ENCODE measurements around the gene BAIAP2L1.

Gene BAIAP2L1

GRCh38 chr7:98266840-98267239 lies 134.1 kb downstream of the BAIAP2L1 start:
- DNase-seq: no peak

DNA sequence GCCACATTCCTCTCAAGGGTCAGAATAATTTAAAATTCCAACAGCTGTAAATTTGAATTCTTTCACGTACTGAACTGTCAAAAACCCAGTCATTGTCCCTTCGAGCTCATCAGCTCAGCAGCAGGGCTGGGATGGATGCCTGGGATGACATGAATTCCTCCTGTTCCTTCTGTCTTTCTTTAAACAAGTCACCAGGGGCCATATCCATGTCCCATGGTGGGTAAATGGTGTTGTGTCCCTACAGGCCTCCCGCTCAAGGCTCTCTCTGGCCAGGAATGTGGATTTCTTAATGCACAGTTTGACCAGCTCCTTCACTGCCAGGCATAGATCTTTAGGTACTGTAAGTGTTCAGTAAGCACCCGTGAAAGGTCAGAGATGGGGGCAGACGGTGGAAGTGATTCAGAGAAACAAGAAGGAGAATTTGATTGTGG lies 135.0 kb downstream of the BAIAP2L1 start:
- DNase-seq: peak; percentile 69

GRCh38 chr7:98257701-98258100 lies 143.2 kb downstream of the BAIAP2L1 start:
- no peak for DNase-seq

DNA sequence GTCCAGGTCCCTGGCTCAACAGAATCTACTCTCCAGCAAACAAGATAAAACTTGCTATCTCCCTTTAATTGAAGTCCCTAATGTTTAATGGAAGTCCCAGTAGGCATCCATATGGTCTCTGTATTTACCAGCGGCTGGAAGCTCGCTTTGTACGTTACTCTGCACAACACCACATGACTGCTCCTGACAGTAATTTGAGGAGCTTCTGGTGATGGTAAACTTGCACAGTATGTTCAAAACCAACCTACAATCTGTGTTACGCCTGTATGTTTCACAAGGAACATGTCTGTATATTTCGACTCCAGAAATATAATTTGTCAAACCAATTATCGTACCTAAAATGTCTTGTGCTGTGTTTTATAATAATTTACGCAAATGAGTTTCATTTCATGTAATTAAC lies 144.5 kb downstream of the BAIAP2L1 start:
- DNase-seq: no peak

DNA sequence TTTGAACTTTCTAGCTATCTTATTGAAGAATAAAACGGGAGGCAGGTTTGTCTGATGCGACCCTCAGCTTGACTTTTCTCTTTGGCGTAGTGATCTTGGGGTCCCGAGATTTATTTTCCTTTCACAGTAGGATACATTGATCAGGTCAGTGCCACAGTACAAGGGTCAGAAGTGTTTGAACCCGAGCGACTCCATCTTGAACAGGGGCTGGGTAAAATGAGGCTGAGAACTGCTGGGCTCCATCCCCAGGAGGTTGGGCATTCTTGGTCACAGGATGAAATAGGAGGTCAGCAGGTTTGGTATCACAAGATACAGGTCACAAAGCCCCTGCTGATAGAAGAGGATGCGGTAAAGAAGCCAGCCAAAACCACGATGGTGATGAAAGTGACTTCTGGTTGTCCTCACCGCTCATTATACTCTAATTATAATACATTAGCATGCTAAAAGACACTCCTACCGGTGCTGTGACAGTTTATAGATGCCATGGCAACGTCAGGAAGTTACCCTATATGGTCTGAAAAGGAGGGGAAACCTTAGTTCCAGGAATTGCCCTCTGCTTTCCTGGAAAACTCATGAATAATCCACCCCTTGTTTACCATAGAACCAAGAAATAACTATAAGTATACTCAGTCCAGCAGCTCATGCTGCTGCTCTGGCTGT lies 145.8 kb downstream of the BAIAP2L1 start:
- no peak for DNase-seq

GRCh38 chr7:98254516-98254915 lies 146.4 kb downstream of the BAIAP2L1 start:
- DNase-seq: no peak

GRCh38 chr7:98252425-98253054 lies 148.3 kb downstream of the BAIAP2L1 start:
- no peak for DNase-seq

DNA sequence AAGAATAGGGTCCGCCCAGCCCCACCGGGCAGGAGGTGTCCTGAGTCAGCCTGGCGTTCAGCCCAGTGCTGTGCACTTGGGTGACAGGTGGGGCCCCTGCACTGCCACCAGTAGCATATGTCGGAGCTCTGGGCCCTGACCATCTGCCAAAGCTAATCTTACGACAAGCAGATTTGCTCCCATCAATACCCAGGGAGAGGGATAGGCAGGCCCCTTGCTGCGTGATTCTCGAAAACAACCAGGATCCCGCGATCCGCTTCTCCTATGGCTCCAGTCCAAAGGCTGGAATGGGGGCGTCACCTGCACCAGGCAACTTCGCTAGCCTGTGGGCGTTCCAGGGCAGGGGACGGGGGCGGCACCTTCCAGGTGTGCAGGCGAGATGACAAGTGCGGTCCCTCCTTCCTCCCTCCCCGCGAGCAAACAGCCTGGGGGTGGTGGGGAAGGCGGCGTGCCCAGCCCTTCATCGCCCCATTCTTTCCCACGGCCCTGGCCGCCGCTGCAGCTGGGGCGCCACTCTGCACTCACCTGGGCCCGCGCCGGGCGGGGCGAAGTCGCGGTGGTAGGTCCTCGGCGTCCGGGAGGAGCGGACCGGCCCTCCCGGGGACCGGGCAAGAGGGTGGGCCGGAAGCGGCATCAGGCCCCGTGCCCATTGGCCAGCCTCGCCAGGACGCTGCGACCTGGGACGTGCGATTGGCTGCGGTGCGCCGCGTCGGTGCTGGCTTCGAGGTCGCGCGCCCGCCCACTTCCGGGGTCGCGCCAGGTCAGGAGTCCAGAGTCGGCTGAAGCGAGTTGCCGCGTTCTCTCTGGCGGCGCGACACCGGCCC lies 149.1 kb downstream of the BAIAP2L1 start, which contains the start of gene TECPR1:
Gene TECPR1, minus strand, starts transcription at position 632 of the 824 bp plus-strand sequence. CDS start 6,086 bp downstream, outside the sequence.
- DNase-seq: peak; percentile 83

DNA sequence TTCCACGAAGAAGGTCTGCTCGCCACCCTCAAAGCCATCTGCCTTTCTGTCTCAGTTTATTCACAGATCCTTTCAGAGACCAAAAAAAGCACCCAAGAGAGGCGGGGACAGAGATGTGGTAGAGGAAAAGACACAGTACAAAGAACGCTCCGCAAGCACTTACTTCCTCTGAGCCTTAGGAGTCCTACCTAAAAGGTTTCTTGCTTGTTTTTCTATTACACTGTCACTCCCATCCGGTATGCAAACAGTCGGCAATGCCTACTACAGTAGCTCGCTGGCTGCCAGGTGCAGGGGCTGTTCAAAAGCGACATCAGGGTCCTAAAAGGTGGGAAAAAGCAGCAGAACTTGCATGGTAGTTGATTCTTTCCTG lies 149.7 kb downstream of the BAIAP2L1 start:
- DNase-seq: no peak

- no peak for DNase-seq
Observed at GRCh38 chr7:98250789-98251188, 150.1 kb downstream of the BAIAP2L1 start.

DNA sequence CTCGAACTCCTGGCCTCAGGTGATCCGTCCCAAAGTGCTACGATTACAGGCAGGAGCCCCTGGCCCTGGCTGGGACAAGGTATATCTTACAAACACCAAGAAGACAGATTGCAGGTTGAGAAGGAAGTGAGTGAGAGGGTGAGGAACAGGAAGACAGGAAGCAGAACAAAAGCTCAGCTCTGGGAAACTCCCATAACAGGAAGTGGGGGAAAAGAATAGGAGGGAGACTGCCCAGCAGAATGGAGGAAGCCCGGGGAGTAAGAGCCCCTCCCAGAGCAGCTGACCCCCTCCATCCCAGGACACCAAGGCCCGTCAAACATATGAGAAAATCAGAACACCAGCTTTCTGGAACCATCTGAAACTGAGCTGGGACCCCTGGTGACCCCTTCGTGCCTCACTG lies 151.8 kb downstream of the BAIAP2L1 start:
- no peak for DNase-seq

GRCh38 chr7:98248156-98248555 lies 152.7 kb downstream of the BAIAP2L1 start:
- DNase-seq: no peak

DNA sequence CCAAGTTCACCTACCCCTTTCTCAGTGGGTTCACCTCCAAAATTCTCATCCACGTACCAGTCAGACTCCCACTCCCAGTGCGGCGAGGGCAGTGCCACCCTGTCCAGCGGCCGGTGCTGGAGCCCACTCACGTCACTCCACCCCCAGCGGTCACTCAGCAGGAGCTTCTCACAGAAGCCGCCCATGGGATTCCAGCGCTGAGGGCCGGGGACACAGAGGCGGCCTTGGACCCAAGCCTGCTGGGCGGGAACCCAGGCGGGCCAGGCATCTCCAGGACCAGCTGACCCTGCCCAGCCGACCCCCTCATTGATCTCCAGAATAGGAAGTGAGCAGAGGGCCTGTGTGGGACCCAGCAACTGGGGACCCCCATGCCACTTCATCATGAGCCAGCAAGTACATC lies 156.0 kb downstream of the BAIAP2L1 start:
- no peak for DNase-seq

DNA sequence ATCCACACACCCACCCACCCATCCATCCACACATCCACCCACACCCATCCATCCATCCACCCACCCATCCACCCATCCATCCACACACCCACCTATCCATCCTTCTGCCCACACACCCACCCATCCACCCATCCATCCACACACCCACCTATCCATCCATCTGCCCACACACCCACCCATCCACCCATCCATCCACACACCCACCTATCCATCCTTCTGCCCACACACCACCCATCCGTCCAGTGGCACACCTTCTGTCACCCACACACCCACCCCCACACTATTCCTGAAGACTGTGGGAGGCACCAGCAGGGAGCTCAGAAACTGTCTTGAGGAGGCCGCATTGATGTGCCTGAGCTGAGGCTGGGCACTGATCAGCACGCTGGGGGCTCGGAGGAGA lies 158.0 kb downstream of the BAIAP2L1 start:
- no peak for DNase-seq

DNA sequence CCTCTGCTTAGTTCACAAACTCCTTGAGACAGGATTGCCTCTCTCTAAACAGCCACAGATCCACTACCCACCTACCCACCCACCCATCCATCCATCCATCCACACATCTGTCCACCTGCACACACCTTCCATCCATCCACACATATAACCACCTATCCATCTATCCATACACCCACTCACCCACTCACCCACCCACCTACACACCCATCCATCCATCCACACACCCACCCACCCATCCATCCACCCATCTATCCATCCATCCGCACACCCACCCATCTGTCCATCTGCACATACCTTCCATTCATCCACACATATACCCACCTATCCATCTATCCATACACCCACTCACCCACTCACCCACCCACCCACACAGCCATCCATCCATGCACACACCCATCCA lies 158.5 kb downstream of the BAIAP2L1 start:
- DNase-seq: no peak

GRCh38 chr7:98241674-98242241 lies 159.1 kb downstream of the BAIAP2L1 start:
- no peak for DNase-seq

All from fibroblast of skin of abdomen (primary cell).